ENCODE measurements around the gene PVALEF.
A peak's percentile ranks its signal among the peaks of the same experiment; 100 is the strongest.

PVALEF gene

GRCh38 chr17:81129289-81129688, 36.0 kb upstream of the PVALEF start:
- DNase-seq = no peak

GRCh38 chr17:81129711-81130367, 35.5 kb upstream of the PVALEF start:
- DNase-seq = no peak

- no peak for DNase-seq
Observed at GRCh38 chr17:81130385-81131361, 34.6 kb upstream of the PVALEF start.

GRCh38 chr17:81131486-81132196, 33.7 kb upstream of the PVALEF start:
- no peak for DNase-seq

- DNase-seq = no peak
Observed at GRCh38 chr17:81132197-81132540, 33.1 kb upstream of the PVALEF start.

- no peak for DNase-seq
Observed at GRCh38 chr17:81132770-81133723, 32.3 kb upstream of the PVALEF start.

GRCh38 chr17:81134064-81134781, 31.1 kb upstream of the PVALEF start:
- no peak for DNase-seq

GRCh38 chr17:81135505-81136278, 29.6 kb upstream of the PVALEF start:
- DNase-seq = no peak

- no peak for DNase-seq
Observed at GRCh38 chr17:81136366-81136765, 28.9 kb upstream of the PVALEF start.

- no peak for DNase-seq
Observed at GRCh38 chr17:81137248-81137647, 28.1 kb upstream of the PVALEF start.

GRCh38 chr17:81138083-81138482, 27.2 kb upstream of the PVALEF start:
- no peak for DNase-seq

- DNase-seq = no peak
Observed at GRCh38 chr17:81138500-81138899, 26.8 kb upstream of the PVALEF start.

- DNase-seq = no peak
Observed at GRCh38 chr17:81139428-81139827, 25.9 kb upstream of the PVALEF start.

- no peak for DNase-seq
Observed at GRCh38 chr17:81140018-81140417, 25.3 kb upstream of the PVALEF start.

GRCh38 chr17:81140695-81141094, 24.6 kb upstream of the PVALEF start:
- DNase-seq = no peak

- peak; percentile 16 for DNase-seq
Observed at GRCh38 chr17:81142301-81143199, 22.8 kb upstream of the PVALEF start.

- DNase-seq = no peak
Observed at GRCh38 chr17:81143200-81143527, 22.1 kb upstream of the PVALEF start.

- DNase-seq = no peak
Observed at GRCh38 chr17:81143717-81144422, 21.4 kb upstream of the PVALEF start.

GRCh38 chr17:81144423-81144781, 20.9 kb upstream of the PVALEF start:
- no peak for DNase-seq

Data from kidney glomerular epithelial cell (primary cell).